ENCODE data around the gene MACROD2.
A peak's percentile ranks its signal among the peaks of the same experiment; 100 is the strongest.

Gene MACROD2

DNA sequence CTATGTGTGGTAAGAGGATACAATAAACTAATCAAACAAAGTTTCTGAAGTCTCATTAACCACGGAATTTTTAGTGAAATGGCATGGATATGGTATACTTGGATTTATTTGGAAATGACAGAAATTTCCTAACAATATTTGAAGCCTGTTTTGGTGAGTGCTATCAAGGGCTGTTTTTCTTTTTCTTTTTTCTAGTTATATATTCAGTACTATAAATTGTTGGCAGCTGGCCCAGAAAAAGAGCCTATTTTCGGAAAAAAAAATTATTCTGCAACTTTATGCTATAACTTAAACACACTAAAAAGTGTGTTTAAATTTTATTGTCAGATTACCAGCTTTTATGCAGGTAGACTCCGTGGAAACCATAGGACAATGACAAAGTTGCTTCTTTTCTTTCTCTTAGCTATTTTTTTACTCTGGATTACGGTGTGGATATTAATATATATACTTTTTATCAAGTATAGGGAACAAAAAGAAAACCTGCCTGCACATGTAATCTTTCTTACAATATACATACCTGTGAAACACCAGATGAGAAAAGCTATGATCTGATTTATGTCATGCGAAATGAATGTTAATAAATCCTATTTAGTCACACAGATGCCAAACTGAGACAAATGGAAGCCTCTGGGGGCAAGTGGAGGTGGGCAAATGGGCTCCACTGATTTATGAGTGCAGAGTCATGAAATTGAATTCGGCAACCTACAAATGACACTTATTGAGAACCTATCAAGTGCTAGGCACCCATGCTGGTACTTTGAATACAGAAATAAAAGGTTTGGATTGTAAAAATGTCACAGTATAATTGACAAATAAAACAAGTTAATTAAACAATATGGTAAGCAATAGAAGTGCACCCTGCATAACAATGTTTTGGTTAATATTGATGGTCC, 1261.6 kb downstream of the MACROD2 start:
- DNase-seq = no peak

GRCh38 chr20:15257569-15257870, 1262.2 kb downstream of the MACROD2 start:
- no peak for DNase-seq

- DNase-seq = no peak
These were observed 1270.4 kb downstream of the MACROD2 start for GRCh38 chr20:15265581-15266309.

- DNase-seq = peak; percentile 6
These were observed 1272.6 kb downstream of the MACROD2 start for GRCh38 chr20:15267935-15268334.

GRCh38 chr20:15278041-15278440, 1282.7 kb downstream of the MACROD2 start:
- no peak for DNase-seq

DNA sequence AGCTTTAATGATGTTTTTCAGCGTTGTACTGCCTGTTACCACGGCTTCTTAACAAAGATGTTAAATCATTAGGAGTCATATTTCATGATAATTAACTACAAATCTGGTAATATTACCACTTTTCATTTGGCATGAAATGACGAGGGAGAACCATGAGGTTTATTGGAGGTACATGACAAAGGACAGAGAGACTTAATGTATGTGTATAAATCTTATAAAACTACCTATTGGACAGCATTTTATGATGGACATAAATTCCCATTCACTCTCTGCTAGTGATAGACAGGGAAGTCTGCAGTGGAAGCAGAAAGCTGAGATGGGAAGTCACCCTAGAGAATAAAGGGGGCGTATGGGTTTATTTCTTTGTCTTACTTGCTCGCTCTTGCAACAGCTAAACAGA, 1292.0 kb downstream of the MACROD2 start:
- DNase-seq = no peak

DNA sequence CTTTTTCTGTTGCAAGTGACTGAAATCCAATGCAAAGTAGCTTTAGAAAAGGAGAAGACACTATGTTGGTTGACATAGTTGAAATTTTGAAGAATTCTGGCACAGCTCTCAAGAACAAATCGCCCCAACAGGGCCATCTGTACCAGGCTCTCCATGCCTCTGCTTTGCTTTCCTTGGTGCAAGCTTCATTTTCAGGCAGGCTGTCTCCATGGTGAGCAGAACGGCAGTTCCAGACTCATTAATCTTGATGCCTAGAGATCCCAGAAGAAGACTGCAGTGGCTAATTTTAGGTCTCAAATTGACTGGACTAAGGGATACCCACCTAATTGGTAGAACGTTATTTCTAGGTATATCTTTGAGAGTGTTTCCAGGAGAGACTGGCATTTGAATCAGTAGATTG, 1292.8 kb downstream of the MACROD2 start:
- no peak for DNase-seq

- no peak for DNase-seq
These were observed 1294.0 kb downstream of the MACROD2 start for GRCh38 chr20:15289337-15289736.

DNA sequence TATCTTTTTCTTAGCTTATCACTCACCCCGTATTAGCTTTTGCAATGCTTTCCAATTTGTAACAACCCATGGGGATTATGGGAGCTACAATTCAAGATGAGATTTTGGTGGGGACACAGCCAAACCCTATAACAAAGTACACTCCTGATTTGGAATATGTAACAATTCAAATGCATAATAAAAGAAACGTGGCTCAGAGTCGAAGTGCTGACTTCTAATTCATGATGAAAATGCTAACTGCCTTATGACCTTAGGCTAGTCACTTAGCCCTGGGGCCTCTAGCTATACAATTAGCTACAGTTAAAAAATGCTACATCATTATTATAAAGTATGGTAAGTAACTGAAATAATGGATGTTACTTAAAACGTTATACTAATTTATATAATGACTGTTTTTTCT, 1297.1 kb downstream of the MACROD2 start:
- DNase-seq = no peak

DNA sequence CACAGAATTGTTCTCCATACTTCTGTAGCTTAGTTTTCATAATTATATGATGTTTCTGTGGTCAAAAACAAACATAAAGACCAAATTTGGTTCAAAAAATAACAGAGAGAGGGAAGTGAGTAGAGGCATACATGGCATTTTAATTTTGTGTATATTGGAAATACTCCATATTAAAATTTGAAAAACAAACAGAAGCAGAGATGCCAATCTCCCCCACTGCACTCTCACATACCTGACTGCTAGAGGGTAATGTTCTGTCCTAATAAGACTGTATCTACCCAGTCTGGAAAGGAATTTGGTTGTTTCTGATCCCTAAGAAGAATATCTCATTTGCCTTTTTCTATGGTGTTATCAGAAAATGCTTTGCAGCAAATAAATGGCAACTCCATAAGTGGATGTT, 1301.1 kb downstream of the MACROD2 start:
- no peak for DNase-seq

- no peak for DNase-seq
These were observed 1302.0 kb downstream of the MACROD2 start for GRCh38 chr20:15297059-15297875.

GRCh38 chr20:15302075-15302474, 1306.8 kb downstream of the MACROD2 start:
- DNase-seq = peak; percentile 51

- peak; percentile 95 for DNase-seq
These were observed 1315.0 kb downstream of the MACROD2 start for GRCh38 chr20:15310361-15310760.

DNA sequence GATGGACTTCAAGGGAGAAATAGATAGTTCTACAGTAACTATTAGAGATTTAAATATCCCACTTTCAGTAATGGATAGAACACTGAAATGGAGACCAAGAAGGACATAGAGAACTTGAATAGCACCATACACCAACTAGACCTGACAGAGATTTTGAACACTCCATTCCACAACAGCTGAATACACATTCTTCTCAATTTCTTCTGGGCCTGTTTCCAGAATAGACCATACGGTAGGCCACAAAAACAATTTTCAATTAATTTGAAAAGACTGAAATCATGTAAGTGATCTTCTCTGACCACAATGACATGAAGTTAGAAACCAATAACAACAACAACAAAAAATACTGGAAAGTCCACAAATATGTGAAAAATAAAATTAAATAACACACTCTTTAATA, 1321.2 kb downstream of the MACROD2 start:
- DNase-seq = no peak

DNA sequence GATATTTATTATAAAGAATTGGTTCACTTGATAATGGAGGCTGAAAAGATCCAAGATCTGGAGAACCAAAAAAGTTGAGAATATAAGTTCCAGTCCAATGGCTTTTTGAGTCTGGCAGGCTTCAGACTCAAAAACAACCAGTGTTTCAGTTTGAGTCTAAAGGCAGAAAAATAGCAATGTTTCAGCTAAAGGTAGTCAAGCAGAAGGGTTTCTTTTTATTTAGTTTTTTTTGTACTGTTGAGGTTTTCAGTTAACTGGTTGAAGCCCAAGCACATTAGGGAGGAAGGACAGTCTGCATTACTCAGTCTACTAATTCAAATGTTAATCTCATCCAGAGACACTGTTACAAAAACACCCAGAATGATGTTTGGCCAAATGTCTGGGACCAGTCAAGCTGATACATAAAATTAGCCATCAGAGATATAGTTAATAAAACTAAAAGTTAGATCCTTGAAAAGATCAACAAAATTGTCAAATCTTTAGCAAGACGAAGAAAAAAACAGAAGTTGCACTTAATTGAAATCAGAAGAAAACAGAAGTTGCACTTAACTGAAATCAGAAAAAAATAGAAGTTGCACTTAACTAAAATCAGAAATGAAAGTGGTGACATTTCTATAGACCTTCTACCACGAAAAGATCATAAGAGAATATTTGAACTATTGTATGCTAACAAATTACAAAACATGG, 1322.4 kb downstream of the MACROD2 start:
- DNase-seq = peak; percentile 80

GRCh38 chr20:15318682-15319081, 1323.4 kb downstream of the MACROD2 start:
- DNase-seq = no peak

DNA sequence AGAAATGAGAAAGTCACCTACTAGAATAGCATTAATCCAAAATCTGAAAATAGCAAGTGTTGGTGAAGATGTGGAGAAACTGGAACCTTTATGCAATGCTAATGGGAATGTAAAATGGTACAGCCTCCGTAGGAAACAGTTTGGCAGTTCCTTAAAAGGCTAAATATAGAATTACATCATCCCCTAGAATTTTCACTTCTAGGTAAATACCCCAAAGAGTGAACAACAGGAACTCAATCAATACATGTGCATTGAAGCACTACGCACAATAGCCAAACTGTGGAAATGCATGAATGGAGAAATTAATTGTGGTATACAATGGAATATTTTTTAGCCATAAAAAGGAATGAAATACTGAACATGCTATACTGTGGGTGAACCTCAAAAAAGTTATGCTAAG, 1324.1 kb downstream of the MACROD2 start:
- peak; percentile 66 for DNase-seq

GRCh38 chr20:15320941-15321340, 1325.6 kb downstream of the MACROD2 start:
- peak; percentile 40 for DNase-seq

- no peak for DNase-seq
These were observed 1331.8 kb downstream of the MACROD2 start for GRCh38 chr20:15327123-15327522.

GRCh38 chr20:15328084-15328483, 1332.8 kb downstream of the MACROD2 start:
- DNase-seq = no peak

DNA sequence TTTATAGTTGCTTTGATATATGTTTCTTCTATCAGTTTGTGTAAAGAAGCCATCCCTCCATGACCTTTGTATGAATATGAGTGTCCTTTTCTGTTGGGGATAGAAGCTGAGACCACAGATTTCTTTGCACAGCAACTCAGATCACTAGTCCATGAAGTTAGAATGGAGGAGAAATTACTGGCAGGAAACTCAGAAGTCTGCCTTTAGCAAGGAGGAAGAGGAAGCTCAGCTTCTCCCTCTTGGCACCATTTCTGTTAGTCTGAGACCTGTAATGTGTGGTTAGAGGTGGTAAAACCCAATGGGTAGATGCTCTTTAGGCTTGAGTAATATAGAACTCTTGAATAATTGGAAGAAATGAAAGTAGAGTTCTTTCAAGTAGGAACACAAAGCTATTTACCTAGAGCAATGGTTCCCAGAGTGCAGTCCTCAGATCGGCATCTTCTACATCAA, 1337.4 kb downstream of the MACROD2 start:
- DNase-seq = no peak

DNA sequence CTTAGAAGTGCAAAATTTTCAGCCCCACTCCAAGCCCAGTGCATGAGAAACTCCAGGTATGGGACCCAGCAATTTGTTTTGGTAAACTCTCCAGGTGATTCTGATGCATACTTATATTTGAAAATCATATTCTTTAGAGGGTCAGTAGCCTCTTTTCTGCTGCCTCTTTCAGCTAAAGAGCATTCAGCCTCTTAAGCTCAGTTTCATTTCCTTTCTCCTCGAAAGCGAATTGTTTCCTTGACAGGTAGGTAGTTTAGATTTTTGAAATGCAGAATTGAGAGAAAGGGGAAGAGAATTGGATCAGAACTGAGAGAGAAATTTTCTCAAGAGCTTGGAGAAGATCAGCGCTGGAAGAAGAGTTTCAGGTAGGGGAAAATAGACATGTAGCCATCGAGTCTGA, 1337.9 kb downstream of the MACROD2 start:
- no peak for DNase-seq

DNA sequence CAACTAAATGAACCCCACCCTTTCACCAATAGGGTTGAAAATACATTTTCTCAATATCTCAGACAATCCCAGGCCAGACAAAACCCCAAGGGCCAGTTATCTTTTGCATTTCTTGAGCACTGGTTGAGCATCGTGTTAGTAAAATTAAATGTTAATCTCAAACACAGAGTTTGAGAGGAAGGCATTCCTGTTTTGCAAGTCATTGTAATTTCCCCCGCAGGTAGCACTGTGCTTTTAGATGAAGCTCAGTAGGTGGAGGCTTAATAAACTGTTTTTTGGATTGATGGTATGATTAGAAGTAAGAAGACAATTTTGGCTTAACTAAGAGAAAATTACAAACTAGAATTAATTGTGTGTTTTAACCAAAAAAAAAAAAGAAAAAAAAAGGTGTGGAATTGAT, 1340.7 kb downstream of the MACROD2 start:
- DNase-seq = no peak

Measured in MV-4-11 (cell line).